ENCODE measurements around the gene VDR.
A peak's percentile ranks its signal among the peaks of the same experiment; 100 is the strongest.
"Not testable (repeated sequence)": the region's sequence is repeated elsewhere in the genome, so short reads cannot be mapped to it uniquely, and the experiment has no call there.

Gene VDR

DNA sequence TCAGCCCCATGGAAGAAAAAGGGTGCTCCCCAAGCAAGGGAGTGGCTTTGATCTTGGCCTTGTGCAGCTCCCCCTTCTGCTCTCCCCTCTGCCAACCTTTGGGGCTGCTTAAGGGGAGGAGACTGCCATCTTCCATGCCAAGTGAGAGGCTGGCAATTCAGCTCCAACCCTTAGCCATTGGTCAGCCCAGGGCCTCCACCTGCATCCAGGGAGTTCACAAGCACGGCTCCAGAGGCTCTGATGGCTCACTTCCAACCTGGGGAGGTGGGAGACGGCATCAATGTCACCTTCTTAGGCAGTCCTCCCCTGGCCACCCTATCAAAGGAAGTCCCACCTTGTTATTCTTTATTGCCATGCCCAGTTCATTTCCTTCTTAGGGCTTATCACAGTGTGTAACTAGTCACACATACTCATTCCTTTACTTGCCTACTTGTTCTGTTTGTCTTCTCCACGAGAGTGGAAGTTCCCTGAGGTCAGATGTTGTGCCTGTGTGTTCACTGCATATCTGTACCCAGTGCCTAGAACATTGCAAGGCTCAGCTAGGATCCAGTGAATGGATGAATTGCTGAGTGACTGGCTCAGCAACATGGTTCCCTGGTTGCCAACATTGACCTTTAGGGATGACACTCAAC, 90.1 kb downstream of the VDR start:
- DNase-seq (ENCODE audit: low read depth, low spot score): no peak
- no peak overlapping the region; the same call in 1 of the 2 replicates for H3K4me3 ChIP-seq (ENCODE audit: low read depth, low read length)
- POLR2A ChIA-PET: no interaction called here
- TF ChIP-seq, protein P1, sequence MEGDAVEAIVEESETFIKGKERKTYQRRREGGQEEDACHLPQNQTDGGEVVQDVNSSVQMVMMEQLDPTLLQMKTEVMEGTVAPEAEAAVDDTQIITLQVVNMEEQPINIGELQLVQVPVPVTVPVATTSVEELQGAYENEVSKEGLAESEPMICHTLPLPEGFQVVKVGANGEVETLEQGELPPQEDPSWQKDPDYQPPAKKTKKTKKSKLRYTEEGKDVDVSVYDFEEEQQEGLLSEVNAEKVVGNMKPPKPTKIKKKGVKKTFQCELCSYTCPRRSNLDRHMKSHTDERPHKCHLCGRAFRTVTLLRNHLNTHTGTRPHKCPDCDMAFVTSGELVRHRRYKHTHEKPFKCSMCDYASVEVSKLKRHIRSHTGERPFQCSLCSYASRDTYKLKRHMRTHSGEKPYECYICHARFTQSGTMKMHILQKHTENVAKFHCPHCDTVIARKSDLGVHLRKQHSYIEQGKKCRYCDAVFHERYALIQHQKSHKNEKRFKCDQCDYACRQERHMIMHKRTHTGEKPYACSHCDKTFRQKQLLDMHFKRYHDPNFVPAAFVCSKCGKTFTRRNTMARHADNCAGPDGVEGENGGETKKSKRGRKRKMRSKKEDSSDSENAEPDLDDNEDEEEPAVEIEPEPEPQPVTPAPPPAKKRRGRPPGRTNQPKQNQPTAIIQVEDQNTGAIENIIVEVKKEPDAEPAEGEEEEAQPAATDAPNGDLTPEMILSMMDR (IDR thresholded peaks at IDR 0.05; ENCODE audit: insufficient read depth, low read length, missing control alignments): no peak
- CTCF ChIA-PET: interaction anchor here (1.0 to 39.4 kb wide), 5 partner anchors 10 to 100 kb away, joined by 3 to 751 read pairs (median 3); no protein-coding TSS in a partner anchor

DNA sequence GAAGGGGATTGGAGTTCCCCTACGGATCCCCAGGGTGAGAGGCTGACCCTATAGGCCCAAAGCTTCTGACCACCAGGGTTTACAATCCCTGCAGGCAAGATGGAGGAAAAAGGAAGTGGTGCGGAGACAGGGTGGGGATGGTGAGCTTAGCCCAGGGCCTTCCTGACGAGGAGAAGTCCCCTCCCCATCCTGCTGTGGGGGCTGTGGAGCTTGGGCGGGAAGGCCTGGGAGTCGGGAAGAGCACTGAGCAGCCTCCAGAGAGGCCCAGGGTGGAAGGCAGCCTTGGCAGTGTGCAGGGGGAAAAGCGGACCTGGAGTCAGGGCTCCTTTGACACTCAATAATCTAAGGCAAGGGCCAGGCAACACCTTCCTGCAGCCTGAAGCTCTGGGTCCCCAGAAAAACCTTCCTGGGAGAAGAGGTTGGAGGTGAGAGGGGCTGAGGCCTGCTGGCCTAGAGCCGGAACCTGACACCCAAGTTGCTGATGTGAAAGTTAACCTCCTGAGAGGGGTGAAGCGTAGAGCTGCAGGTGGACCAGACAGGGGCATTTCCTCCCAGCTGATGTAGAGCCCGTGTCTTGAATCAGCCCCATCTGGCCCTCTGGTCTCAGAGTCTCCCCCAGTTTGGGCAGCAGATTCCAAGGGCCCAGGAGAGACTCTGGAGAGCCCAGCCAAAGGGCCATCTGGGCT, 91.1 kb downstream of the VDR start:
- CTCF ChIA-PET: interaction anchor here (0.9 to 39.4 kb wide), 6 partner anchors 9 to 71 kb away, joined by 3 to 751 read pairs (median 3); no protein-coding TSS in a partner anchor
- TF ChIP-seq, protein P1 (IDR thresholded peaks at IDR 0.05; ENCODE audit: insufficient read depth, low read length, missing control alignments): no peak
- no peak for DNase-seq (ENCODE audit: low read depth, low spot score)
- POLR2A ChIA-PET: interaction anchor here (0.7 to 1.0 kb wide), 3 partner anchors 26 to 417 kb away, joined by 3 to 4 read pairs (median 3); no protein-coding TSS in a partner anchor
- H3K4me3 ChIP-seq (ENCODE audit: low read depth, low read length): peak overlapping the region; percentile 48

DNA sequence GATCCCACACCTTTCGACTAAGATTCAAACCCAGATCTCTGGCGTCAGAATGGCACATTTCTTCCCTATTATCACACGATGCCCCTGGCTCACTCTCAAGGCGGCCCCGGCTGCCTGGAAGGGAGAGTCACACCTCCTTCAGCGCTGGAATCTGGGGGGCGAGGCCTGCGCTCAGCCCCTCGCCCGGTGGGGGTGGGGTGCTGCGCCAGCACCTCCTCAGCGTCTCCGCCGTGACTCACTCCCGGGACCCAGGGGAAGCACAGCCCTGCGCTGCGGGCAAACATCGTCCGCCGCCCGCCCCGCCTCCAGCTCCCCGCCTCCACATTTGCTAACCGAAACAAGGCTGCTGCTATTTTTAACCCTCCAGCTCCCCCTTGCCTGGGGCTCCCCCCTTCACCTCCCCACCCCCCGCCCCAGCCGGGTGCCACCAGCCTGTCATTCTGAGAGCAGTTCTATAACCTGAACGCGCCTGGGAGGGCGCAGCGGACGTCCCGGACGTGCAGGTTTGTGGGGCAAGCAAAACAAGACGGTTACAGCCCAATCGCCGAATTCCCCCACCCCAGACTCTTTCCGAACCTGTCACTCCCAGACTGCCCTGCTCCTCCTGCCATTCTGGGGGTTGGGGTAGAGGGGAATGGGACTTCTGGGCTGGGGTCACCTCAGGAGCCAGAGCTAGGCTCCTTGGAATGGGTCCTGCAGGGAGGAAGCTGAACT, 91.8 kb downstream of the VDR start:
- CTCF ChIA-PET: interaction anchor here (0.9 to 39.4 kb wide), 8 partner anchors 8 to 940 kb away, joined by 3 to 751 read pairs (median 6); no protein-coding TSS in a partner anchor
- H3K4me3 ChIP-seq (ENCODE audit: low read depth, low read length): peak overlapping the region; percentile 48
- POLR2A ChIA-PET: interaction anchor here (1.0 to 1.6 kb wide), 2 partner anchors 8 to 26 kb away, joined by 3 to 8 read pairs; no protein-coding TSS in a partner anchor
- TF ChIP-seq, protein P1 (IDR thresholded peaks at IDR 0.05; ENCODE audit: insufficient read depth, low read length, missing control alignments): no peak
- DNase-seq (ENCODE audit: low read depth, low spot score): peak; percentile 53

DNA sequence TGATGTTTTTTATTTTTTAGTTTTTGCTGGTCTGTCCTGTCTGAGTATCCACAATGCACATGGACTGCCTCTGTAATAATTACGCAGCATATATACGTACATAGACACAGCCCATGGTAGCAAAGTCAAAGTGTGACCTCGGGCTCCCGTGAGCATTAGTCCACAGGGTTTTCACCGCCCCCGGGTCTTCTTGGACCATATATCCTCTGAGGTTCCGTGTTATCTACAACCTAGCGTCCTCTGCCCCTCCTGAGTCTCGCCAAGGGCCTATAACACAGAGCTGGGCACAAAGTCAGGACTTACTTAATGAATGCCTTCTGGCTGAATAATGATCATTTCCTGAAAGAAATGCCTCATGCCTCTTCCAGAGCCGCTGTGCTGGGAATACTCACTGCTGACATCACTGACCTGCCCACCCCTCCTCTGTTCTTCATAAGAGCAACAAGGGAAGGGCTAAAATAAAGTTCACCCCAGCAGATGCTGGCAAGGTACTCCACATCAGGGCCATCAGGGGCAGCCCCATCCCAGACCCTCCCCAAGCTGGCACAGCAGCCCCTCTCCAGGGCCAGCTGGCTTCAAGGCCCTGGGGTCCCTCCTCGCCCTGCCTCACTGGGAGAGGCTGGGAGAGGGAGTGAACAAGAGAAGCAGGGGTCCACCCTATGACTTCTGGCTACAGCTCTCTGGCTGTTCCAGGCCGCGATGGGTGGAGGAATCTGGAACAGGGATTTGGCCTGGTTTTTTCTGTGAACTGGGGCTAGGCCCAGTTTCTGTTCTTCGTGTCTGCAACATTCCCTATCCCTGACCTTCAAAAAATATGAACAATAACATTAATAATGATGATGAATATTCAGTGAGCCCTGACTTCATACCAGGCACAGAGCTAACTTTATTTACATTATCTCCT, 93.0 kb downstream of the VDR start:
- TF ChIP-seq, protein P1 (IDR thresholded peaks at IDR 0.05; ENCODE audit: insufficient read depth, low read length, missing control alignments): no peak
- H3K4me3 ChIP-seq (ENCODE audit: low read depth, low read length): peak overlapping the region; percentile 18
- POLR2A ChIA-PET: interaction anchor here (1.6 kb wide), 1 partner anchor 9 kb away, joined by 8 read pairs; no protein-coding TSS in a partner anchor
- DNase-seq (ENCODE audit: low read depth, low spot score): peak; percentile 41
- CTCF ChIA-PET: interaction anchor here (0.9 to 39.4 kb wide), 12 partner anchors 9 to 942 kb away, joined by 3 to 751 read pairs (median 6); no protein-coding TSS in a partner anchor

DNA sequence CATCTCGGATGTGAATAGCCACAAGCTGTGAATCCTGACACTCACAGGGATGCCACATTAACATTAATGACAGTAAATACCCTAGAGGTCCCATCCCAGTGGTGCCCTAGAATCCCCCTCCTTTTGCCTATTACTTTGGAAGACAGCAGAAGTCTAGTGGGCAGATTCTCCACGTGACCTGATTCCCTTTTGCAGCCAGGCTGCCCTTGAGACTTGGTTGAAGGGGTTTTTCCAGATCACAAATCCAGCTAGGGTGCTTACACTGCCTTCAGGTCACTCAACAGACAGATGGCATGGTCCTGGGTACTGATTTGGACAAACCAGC, 93.8 kb downstream of the VDR start:
- no peak for DNase-seq (ENCODE audit: low read depth, low spot score)
- ChIA-PET POLR2A (interaction anchor here (1.6 to 1.9 kb wide), 2 partner anchors 9 to 10 kb away, joined by 8 to 12 read pairs; partner anchors contain the start of gene HDAC7), CTCF (interaction anchor here (0.6 to 39.4 kb wide), 10 partner anchors 10 to 1383 kb away, joined by 3 to 751 read pairs (median 6); no protein-coding TSS in a partner anchor)
- no peak overlapping the region for H3K4me3 ChIP-seq (ENCODE audit: low read depth, low read length)
- TF ChIP-seq, protein P1 (IDR thresholded peaks at IDR 0.05; ENCODE audit: insufficient read depth, low read length, missing control alignments): no peak

DNA sequence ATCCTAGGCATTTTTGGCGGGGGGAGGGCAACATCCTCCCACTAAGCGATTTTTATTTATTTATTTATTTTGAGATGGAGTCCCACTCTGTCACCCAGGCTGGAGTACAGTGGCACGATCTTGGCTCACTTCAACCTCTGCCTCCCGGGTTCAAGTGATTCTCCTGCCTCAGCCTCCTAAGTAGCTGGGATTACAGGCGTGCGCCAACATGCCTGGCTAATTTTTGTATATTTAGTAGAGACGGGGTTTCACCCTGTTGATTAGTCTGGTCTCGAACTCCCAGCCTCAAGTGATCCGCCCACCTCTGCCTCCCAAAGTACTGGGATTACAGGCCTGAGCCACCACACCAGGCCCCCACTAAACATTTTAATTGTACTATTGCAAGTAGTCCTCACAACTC, 95.3 kb downstream of the VDR start:
- not testable (repeated sequence) for DNase-seq (ENCODE audit: low read depth, low spot score); H3K4me3 ChIP-seq (ENCODE audit: low read depth, low read length)
- CTCF ChIA-PET: interaction anchor here (1.5 to 39.4 kb wide), 5 partner anchors 25 to 94 kb away, joined by 5 to 751 read pairs (median 17); partner anchors contain the start of gene SLC48A1
- POLR2A ChIA-PET: interaction anchor here (1.9 kb wide), 1 partner anchor 11 kb away, joined by 12 read pairs; the partner anchor contains the start of gene HDAC7
